Mucosa of rectum (tissue), 2 donors: ENCODE measurements around the gene DPP10.

Experiments
- H3K27ac ChIP-seq, 2 donors: one replicate each; pipeline ENCODE4 v1.7.0; 2013; ENCODE audit warnings: inconsistent platforms in 2 of 2, low read depth in 2 of 2, low read length in 2 of 2
- H3K27me3 ChIP-seq, 2 donors: one replicate each; pipeline ENCODE4 v1.7.0; 2013; ENCODE audit warnings: low read length in 2 of 2; ENCODE audit not compliant: control insufficient read depth in 2 of 2, insufficient read depth in 2 of 2
- H3K36me3 ChIP-seq, 2 donors: one replicate each; pipeline ENCODE4 v1.7.0; 2013; ENCODE audit warnings: low read length in 2 of 2; ENCODE audit not compliant: control insufficient read depth in 2 of 2, insufficient read depth in 2 of 2
- H3K4me1 ChIP-seq, 2 donors: one replicate each; pipeline ENCODE4 v1.7.0; 2013; ENCODE audit warnings: low read length in 2 of 2, mild to moderate bottlenecking in 1 of 2; ENCODE audit not compliant: control insufficient read depth in 2 of 2, insufficient read depth in 2 of 2
- H3K4me3 ChIP-seq, 2 donors: one replicate each; pipeline ENCODE4 v1.7.0; 2013; ENCODE audit warnings: low read length in 2 of 2
- H3K9ac ChIP-seq, 2 donors: one replicate each; pipeline ENCODE4 v1.7.0; 2013; ENCODE audit warnings: low read length in 2 of 2, low read depth in 1 of 2, mild to moderate bottlenecking in 1 of 2
- H3K9me3 ChIP-seq, 2 donors: one replicate each; pipeline ENCODE4 v1.7.0; 2013; ENCODE audit warnings: low read length in 2 of 2; ENCODE audit not compliant: control insufficient read depth in 2 of 2
- donor health status: healthy.
- donor health status: Normal muscosa, but diverticular disease.

DPP10 gene

GRCh38 chr2:115299199-115299598, 856.8 kb downstream of the DPP10 start:
- Histone ChIP-seq H3K9ac (no peak overlapping the region), H3K27ac (no peak overlapping the region), H3K36me3 (no peaks in the 10 kb centered on the region), H3K9me3 (no peaks in the 10 kb centered on the region), H3K4me1 (no peaks in the 10 kb centered on the region), H3K4me3 (no peak overlapping the region), H3K27me3 (no peaks in the 10 kb centered on the region)

- Histone ChIP-seq H3K4me3 (no peak overlapping the region), H3K4me1 (no peaks in the 10 kb centered on the region), H3K9me3 (peaks cover 0 to 4% of the 10 kb centered on the region in 2 donors), H3K27me3 (no peaks in the 10 kb centered on the region), H3K27ac (no peak overlapping the region), H3K36me3 (no peaks in the 10 kb centered on the region), H3K9ac (no peak overlapping the region)
Observed at GRCh38 chr2:115305712-115306111, 863.3 kb downstream of the DPP10 start.

GRCh38 chr2:115314119-115314518, 871.7 kb downstream of the DPP10 start:
- no peak overlapping the region for H3K4me3 ChIP-seq
- no peak overlapping the region for H3K27ac ChIP-seq
- no peaks in the 10 kb centered on the region for H3K9me3 ChIP-seq
- no peak overlapping the region for H3K9ac ChIP-seq
- no peaks in the 10 kb centered on the region for H3K4me1 ChIP-seq
- H3K36me3 ChIP-seq: no peaks in the 10 kb centered on the region
- H3K27me3 ChIP-seq: no peaks in the 10 kb centered on the region

- Histone ChIP-seq H3K27ac (no peak overlapping the region), H3K27me3 (no peaks in the 10 kb centered on the region), H3K9ac (no peak overlapping the region), H3K4me1 (no peaks in the 10 kb centered on the region), H3K4me3 (no peak overlapping the region), H3K9me3 (no peaks in the 10 kb centered on the region), H3K36me3 (no peaks in the 10 kb centered on the region)
Observed at GRCh38 chr2:115327061-115327460, 884.6 kb downstream of the DPP10 start.

- Histone ChIP-seq H3K27ac (no peak overlapping the region), H3K9ac (no peak overlapping the region), H3K4me1 (no peaks in the 10 kb centered on the region), H3K4me3 (no peak overlapping the region), H3K27me3 (no peaks in the 10 kb centered on the region), H3K36me3 (no peaks in the 10 kb centered on the region), H3K9me3 (peaks cover 0 to 3% of the 10 kb centered on the region in 2 donors)
Observed at GRCh38 chr2:115359550-115359949, 917.1 kb downstream of the DPP10 start.

GRCh38 chr2:115364093-115364492, 921.7 kb downstream of the DPP10 start:
- no peak overlapping the region for H3K27ac ChIP-seq

GRCh38 chr2:115369400-115369799, 927.0 kb downstream of the DPP10 start:
- H3K9me3 ChIP-seq: peaks cover 0 to 3% of the 10 kb centered on the region in 2 donors
- H3K36me3 ChIP-seq: no peaks in the 10 kb centered on the region
- no peaks in the 10 kb centered on the region for H3K27me3 ChIP-seq
- no peak overlapping the region for H3K9ac ChIP-seq
- no peaks in the 10 kb centered on the region for H3K4me1 ChIP-seq
- H3K27ac ChIP-seq: no peak overlapping the region
- no peak overlapping the region for H3K4me3 ChIP-seq

More at GRCh38 chr2:115364093-115364492, 921.7 kb downstream of the DPP10 start:
- Histone ChIP-seq H3K4me3 (no peak overlapping the region), H3K27me3 (no peaks in the 10 kb centered on the region), H3K4me1 (no peaks in the 10 kb centered on the region), H3K36me3 (no peaks in the 10 kb centered on the region), H3K9me3 (no peaks in the 10 kb centered on the region), H3K9ac (no peak overlapping the region)

GRCh38 chr2:115374981-115375380, 932.5 kb downstream of the DPP10 start:
- H3K4me3 ChIP-seq: no peak overlapping the region

GRCh38 chr2:115384399-115384798, 942.0 kb downstream of the DPP10 start:
- Histone ChIP-seq H3K9me3 (no peaks in the 10 kb centered on the region), H3K4me3 (no peak overlapping the region), H3K27ac (no peak overlapping the region), H3K27me3 (no peaks in the 10 kb centered on the region), H3K4me1 (no peaks in the 10 kb centered on the region), H3K9ac (no peak overlapping the region), H3K36me3 (no peaks in the 10 kb centered on the region)

More at GRCh38 chr2:115374981-115375380, 932.5 kb downstream of the DPP10 start:
- Histone ChIP-seq H3K27ac (no peak overlapping the region), H3K36me3 (no peaks in the 10 kb centered on the region), H3K27me3 (no peaks in the 10 kb centered on the region), H3K9me3 (peaks cover 3 to 9% of the 10 kb centered on the region in 2 donors), H3K4me1 (no peaks in the 10 kb centered on the region), H3K9ac (no peak overlapping the region)

GRCh38 chr2:115386465-115386864, 944.0 kb downstream of the DPP10 start:
- Histone ChIP-seq H3K27ac (no peak overlapping the region), H3K4me1 (no peaks in the 10 kb centered on the region), H3K27me3 (no peaks in the 10 kb centered on the region), H3K9me3 (no peaks in the 10 kb centered on the region), H3K4me3 (no peak overlapping the region), H3K36me3 (no peaks in the 10 kb centered on the region), H3K9ac (no peak overlapping the region)

- Histone ChIP-seq H3K4me1 (no peaks in the 10 kb centered on the region), H3K9ac (no peak overlapping the region), H3K36me3 (no peaks in the 10 kb centered on the region), H3K27ac (no peak overlapping the region), H3K9me3 (no peaks in the 10 kb centered on the region), H3K27me3 (no peaks in the 10 kb centered on the region), H3K4me3 (no peak overlapping the region)
Observed at GRCh38 chr2:115389024-115389423, 946.6 kb downstream of the DPP10 start.
